Ovary (tissue), 1 donor: ENCODE measurements around the gene HNRNPA1L2.

ENCODE experiments used
- EP300 ChIP-seq: sonication (generic); formaldehyde crosslinking; IDR thresholded peaks from one replicate; pipeline ENCODE4 v1.6.1; 2017; ENCODE audit warnings: antibody characterized with exemption
- POLR2A ChIP-seq: fragments of 450-650 bp; IDR thresholded peaks from one replicate; pipeline ENCODE4 v1.6.1; 2017; ENCODE audit warnings: antibody characterized with exemption, mild to moderate bottlenecking, moderate library complexity

DNA sequence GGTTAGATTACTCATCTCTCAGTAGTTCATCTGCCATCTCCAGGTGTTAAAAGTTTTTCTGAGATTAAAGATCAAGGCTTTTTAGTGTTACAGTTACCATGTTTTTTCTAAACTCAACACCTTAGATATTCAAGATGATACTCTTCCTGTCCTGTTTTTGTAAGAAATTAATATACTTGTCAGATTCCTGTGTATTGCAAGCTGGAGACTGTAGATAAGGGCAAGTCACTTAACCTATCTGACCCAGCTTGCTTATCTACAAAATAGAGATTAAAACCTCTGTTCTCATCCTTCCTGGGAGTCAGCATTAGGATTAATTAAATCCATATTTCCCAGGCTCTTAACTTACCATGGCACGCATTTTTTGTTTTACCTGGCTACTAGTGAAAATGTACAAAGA is 35.6 kb downstream of the HNRNPA1L2 start:
- TF ChIP-seq POLR2A = no peak
- TF ChIP-seq EP300 = no peak
